Measurements from ENCODE around the gene SNX25. TPM values are rescaled to one million over a fixed set of nuclear protein-coding genes. Genes with fewer than 3 reads are reported as not detected.

SNX25 gene
- total and polyA plus RNA-seq, 2 of the 13 experiments (the other 11 are each of a cell fraction or from before 2014, with no cell fraction given), result 23.4 to 23.5 TPM

- TF ChIP-seq THAP9 (CRISPR knock-in tag; IDR thresholded peaks at IDR 0.05; ENCODE audit: borderline replicate concordance), result peak; percentile 85
- peak; percentile 83; the same call in 1 of the 2 replicates for TF ChIP-seq ZNF30 (CRISPR knock-in tag; IDR thresholded peaks at IDR 0.05)
- peak; percentile 78 for TF ChIP-seq ZNF343 (CRISPR knock-in tag; IDR thresholded peaks at IDR 0.05)
- no peak for TF ChIP-seq CHD4 (IDR thresholded peaks at IDR 0.05; ENCODE audit: borderline replicate concordance, low read length)
- TF ChIP-seq FOSL2 (CRISPR knock-in tag; IDR thresholded peaks at IDR 0.05), result peak; percentile 11
- peak; percentile 86 for TF ChIP-seq ELF3 (CRISPR knock-in tag; IDR thresholded peaks at IDR 0.05)
- no peak for TF ChIP-seq ZBTB1 (CRISPR knock-in tag; IDR thresholded peaks at IDR 0.05; ENCODE audit: borderline replicate concordance)
- TF ChIP-seq ISL2 (CRISPR knock-in tag; IDR thresholded peaks at IDR 0.05), result peak; percentile 85
- peak; percentile 64; the same call in 1 of the 2 replicates for TF ChIP-seq HMG20B (CRISPR knock-in tag; conservative IDR thresholded peaks at IDR 0.05)
- peak; percentile 93; the same call in 1 of the 2 replicates for TF ChIP-seq ZNF451 (CRISPR knock-in tag; IDR thresholded peaks at IDR 0.05)
- TF ChIP-seq RAD51 (IDR thresholded peaks at IDR 0.05; ENCODE audit: borderline replicate concordance), result no peak
- TF ChIP-seq USF2 (IDR thresholded peaks at IDR 0.05; ENCODE audit: low read depth, low read length), result no peak
- TF ChIP-seq USF2 (CRISPR knock-in tag; IDR thresholded peaks at IDR 0.05; ENCODE audit: borderline replicate concordance), result 0 out of 2 replicates have a peak, but pooled peaks have one; percentile 36
- peak; percentile 76; the same call in 1 of the 2 replicates for TF ChIP-seq ZNF263 (CRISPR knock-in tag; IDR thresholded peaks at IDR 0.05)
- TF ChIP-seq ZNF143 (CRISPR knock-in tag; IDR thresholded peaks at IDR 0.05), result peak; percentile 79
- no peak for TF ChIP-seq CTCF (CRISPR knock-in tag; IDR thresholded peaks at IDR 0.05)
- TF ChIP-seq MZF1 (CRISPR knock-in tag; IDR thresholded peaks at IDR 0.05; ENCODE audit: borderline replicate concordance), result peak; percentile 77; the same call in 1 of the 2 replicates
- TF ChIP-seq BCL6 (CRISPR knock-in tag; IDR thresholded peaks at IDR 0.05), result peak; percentile 32; the same call in 1 of the 2 replicates
- peak; percentile 99 for TF ChIP-seq ZNF724P (CRISPR knock-in tag; IDR thresholded peaks at IDR 0.05; ENCODE audit: borderline replicate concordance)
- TF ChIP-seq ZNF597 (CRISPR knock-in tag; IDR thresholded peaks at IDR 0.05), result no peak
- TF ChIP-seq KDM6A (CRISPR knock-in tag; IDR thresholded peaks at IDR 0.05; ENCODE audit: low read depth), result 0 out of 2 replicates have a peak, but pooled peaks have one; percentile 11
Measured at GRCh38 chr4:185395956-185396723, 186.7 kb downstream of the SNX25 start (continued).
